ENCODE results near the gene TMC4.

DNA sequence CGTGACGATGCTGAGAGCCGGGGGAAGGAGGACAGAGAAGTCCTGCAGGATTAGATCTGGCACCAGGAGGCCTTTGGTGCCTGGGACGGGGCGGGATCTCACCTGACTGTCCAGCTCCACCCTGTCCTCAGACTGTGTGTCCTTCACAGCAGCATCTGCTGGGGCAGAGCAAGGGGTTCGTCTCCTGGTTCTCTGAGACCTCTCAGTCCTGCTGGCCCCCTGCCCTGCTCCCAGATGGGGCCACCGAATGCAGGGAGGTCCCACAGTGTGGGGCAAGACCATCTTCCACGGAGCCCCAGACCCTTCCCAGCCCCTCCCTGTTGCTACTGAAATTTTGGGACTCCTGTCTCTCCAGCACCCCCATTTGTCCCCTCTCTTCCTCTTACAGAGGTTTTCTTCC lies 45.3 kb upstream of the TMC4 start:
- TF ChIP-seq EZH2 (IDR thresholded peaks at IDR 0.05; ENCODE audit: insufficient read depth, poor library complexity, severe bottlenecking) = no peak
- TF ChIP-seq EZH2phosphoT487 (IDR thresholded peaks at IDR 0.05; ENCODE audit: insufficient read depth, low read depth) = no peak
